ENCODE measurements around the gene MPHOSPH9.
"Not testable (repeated sequence)": the region's sequence is repeated elsewhere in the genome, so short reads cannot be mapped to it uniquely, and the experiment has no call there.

The MPHOSPH9 gene

GRCh38 chr12:123267335-123267920 is 34.5 kb upstream of the MPHOSPH9 start:
- no peak for DNase-seq
- H3K4me1 Mint-ChIP-seq, result peaks cover 18% of the 10 kb centered on the region
- peak overlapping the region; percentile 60 for H3K27ac Mint-ChIP-seq
- no peak for ATAC-seq
- no peaks in the 10 kb centered on the region for H3K9me3 Mint-ChIP-seq
- no peaks in the 10 kb centered on the region for H3K27me3 Mint-ChIP-seq
- H3K4me3 Mint-ChIP-seq, result no peak overlapping the region
- H3K36me3 Mint-ChIP-seq (ENCODE audit: low read depth), result peaks cover 12% of the 10 kb centered on the region

GRCh38 chr12:123266679-123267277 is 33.8 kb upstream of the MPHOSPH9 start:
- H3K27me3 Mint-ChIP-seq, result no peaks in the 10 kb centered on the region
- H3K36me3 Mint-ChIP-seq (ENCODE audit: low read depth), result peaks cover 16% of the 10 kb centered on the region
- H3K27ac Mint-ChIP-seq, result no peak overlapping the region
- DNase-seq, result no peak
- H3K9me3 Mint-ChIP-seq, result no peaks in the 10 kb centered on the region
- peaks cover 15% of the 10 kb centered on the region for H3K4me1 Mint-ChIP-seq
- H3K4me3 Mint-ChIP-seq, result no peak overlapping the region
- ATAC-seq, result no peak

- no peak for DNase-seq
- Mint-ChIP-seq H3K27ac (no peak overlapping the region), H3K27me3 (no peaks in the 10 kb centered on the region), H3K4me3 (no peak overlapping the region), H3K4me1 (peaks cover 15% of the 10 kb centered on the region), H3K9me3 (no peaks in the 10 kb centered on the region), H3K36me3 (ENCODE audit: low read depth) (peaks cover 18% of the 10 kb centered on the region)
- ATAC-seq, result no peak
Observed at GRCh38 chr12:123265851-123266678, 33.1 kb upstream of the MPHOSPH9 start.

GRCh38 chr12:123264642-123265041 is 31.7 kb upstream of the MPHOSPH9 start:
- Mint-ChIP-seq H3K27ac (no peak overlapping the region), H3K4me3 (no peak overlapping the region), H3K9me3 (no peaks in the 10 kb centered on the region), H3K27me3 (no peaks in the 10 kb centered on the region), H3K36me3 (ENCODE audit: low read depth) (peaks cover 31% of the 10 kb centered on the region), H3K4me1 (peaks cover 10% of the 10 kb centered on the region)
- ATAC-seq (no peak), DNase-seq (no peak)

GRCh38 chr12:123263196-123263817 is 30.4 kb upstream of the MPHOSPH9 start:
- ATAC-seq (no peak), DNase-seq (no peak)
- Mint-ChIP-seq H3K4me1 (peaks cover 5% of the 10 kb centered on the region), H3K27me3 (no peaks in the 10 kb centered on the region), H3K27ac (no peak overlapping the region), H3K4me3 (no peak overlapping the region), H3K36me3 (ENCODE audit: low read depth) (peaks cover 33% of the 10 kb centered on the region), H3K9me3 (no peaks in the 10 kb centered on the region)

- Mint-ChIP-seq H3K4me3 (no peak overlapping the region), H3K36me3 (ENCODE audit: low read depth) (peaks cover 36% of the 10 kb centered on the region), H3K9me3 (no peaks in the 10 kb centered on the region), H3K4me1 (peaks cover 5% of the 10 kb centered on the region), H3K27ac (no peak overlapping the region), H3K27me3 (no peaks in the 10 kb centered on the region)
- DNase-seq (no peak), ATAC-seq (no peak)
Observed at GRCh38 chr12:123261196-123261595, 28.3 kb upstream of the MPHOSPH9 start.

- no peak for ATAC-seq
- Mint-ChIP-seq H3K36me3 (ENCODE audit: low read depth) (peaks cover 38% of the 10 kb centered on the region), H3K27ac (peak overlapping the region; percentile 8)
Observed at GRCh38 chr12:123260081-123260480, 27.1 kb upstream of the MPHOSPH9 start.

GRCh38 chr12:123258593-123258992 is 25.7 kb upstream of the MPHOSPH9 start:
- peaks cover 15% of the 10 kb centered on the region for H3K4me1 Mint-ChIP-seq
- peaks cover 38% of the 10 kb centered on the region for H3K36me3 Mint-ChIP-seq (ENCODE audit: low read depth)
- H3K27ac Mint-ChIP-seq, result peak overlapping the region; percentile 27
- no peak for DNase-seq
- H3K9me3 Mint-ChIP-seq, result no peaks in the 10 kb centered on the region
- no peak for ATAC-seq
- H3K4me3 Mint-ChIP-seq, result no peak overlapping the region
- no peaks in the 10 kb centered on the region for H3K27me3 Mint-ChIP-seq

More at GRCh38 chr12:123260081-123260480, 27.1 kb upstream of the MPHOSPH9 start:
- DNase-seq, result no peak
- Mint-ChIP-seq H3K4me3 (no peak overlapping the region), H3K9me3 (no peaks in the 10 kb centered on the region), H3K27me3 (no peaks in the 10 kb centered on the region), H3K4me1 (peaks cover 7% of the 10 kb centered on the region)

GRCh38 chr12:123254853-123255446 is 22.0 kb upstream of the MPHOSPH9 start:
- no peak for DNase-seq
- Mint-ChIP-seq H3K27ac (peak overlapping the region; percentile 75), H3K4me3 (no peak overlapping the region), H3K36me3 (ENCODE audit: low read depth) (peaks cover 28% of the 10 kb centered on the region), H3K4me1 (peaks cover 33% of the 10 kb centered on the region), H3K9me3 (no peaks in the 10 kb centered on the region), H3K27me3 (no peaks in the 10 kb centered on the region)
- peak; percentile 56 for ATAC-seq

- no peaks in the 10 kb centered on the region for H3K9me3 Mint-ChIP-seq
- DNase-seq (no peak), ATAC-seq (no peak)
- no peak overlapping the region for H3K4me3 Mint-ChIP-seq
- peaks cover 28% of the 10 kb centered on the region for H3K36me3 Mint-ChIP-seq (ENCODE audit: low read depth)
- peaks cover 33% of the 10 kb centered on the region for H3K4me1 Mint-ChIP-seq
- no peaks in the 10 kb centered on the region for H3K27me3 Mint-ChIP-seq
- H3K27ac Mint-ChIP-seq, result peak overlapping the region; percentile 35
Observed at GRCh38 chr12:123253641-123254459, 20.9 kb upstream of the MPHOSPH9 start.

- DNase-seq, H3K4me3 Mint-ChIP-seq, H3K27me3 Mint-ChIP-seq, H3K27ac Mint-ChIP-seq, H3K9me3 Mint-ChIP-seq, ATAC-seq: not testable (repeated sequence)
- Mint-ChIP-seq H3K36me3 (ENCODE audit: low read depth) (peaks cover 40% of the 10 kb centered on the region), H3K4me1 (peaks cover 47% of the 10 kb centered on the region)
Observed at GRCh38 chr12:123252365-123252764, 19.4 kb upstream of the MPHOSPH9 start.

GRCh38 chr12:123251403-123252076 is 18.6 kb upstream of the MPHOSPH9 start:
- no peak for DNase-seq
- H3K36me3 Mint-ChIP-seq (ENCODE audit: low read depth), result peaks cover 41% of the 10 kb centered on the region
- no peaks in the 10 kb centered on the region for H3K9me3 Mint-ChIP-seq
- H3K27me3 Mint-ChIP-seq, result no peaks in the 10 kb centered on the region
- ATAC-seq, result no peak
- no peak overlapping the region for H3K4me3 Mint-ChIP-seq
- peak overlapping the region; percentile 78 for H3K27ac Mint-ChIP-seq
- H3K4me1 Mint-ChIP-seq, result peaks cover 53% of the 10 kb centered on the region

Measured in activated naive CD8-positive, alpha-beta T cell treated with anti-CD3 and anti-CD28 coated beads, Interleukin-2, amount 50 U/mL, for 24 hours (primary cell).